Mucosa of descending colon (tissue), 3 donors: Measurements from ENCODE around the gene ARMC7. TPM values are rescaled to one million over a fixed set of nuclear protein-coding genes. Genes with fewer than 3 reads are reported as not detected.

Source experiments
- ATAC-seq: fragments of 200-7000 bp; cut with Tn5 transposase; one replicate; pipeline ENCODE4 v1.9.1; 2020; ENCODE audit warnings: mild to moderate bottlenecking, moderate library complexity
- DNase-seq, 3 donors: peaks; one replicate each; pipeline ENCODE4 v3.0.0-alpha.2; 2020
- H3K36me3 ChIP-seq: fragments of 200-600 bp; one replicate; pipeline ENCODE4 v1.8.0; 2021; ENCODE audit warnings: low read depth, mild to moderate bottlenecking
- H3K4me1 ChIP-seq: fragments of 200-600 bp; one replicate; pipeline ENCODE4 v1.8.0; 2021; ENCODE audit warnings: low read depth, mild to moderate bottlenecking
- H3K4me3 ChIP-seq: fragments of 200-600 bp; one replicate; pipeline ENCODE4 v1.8.0; 2021; ENCODE audit warnings: mild to moderate bottlenecking
- H3K9me3 ChIP-seq: fragments of 200-600 bp; one replicate; pipeline ENCODE4 v1.8.0; 2021; ENCODE audit warnings: mild to moderate bottlenecking
- intact Hi-C, 2 donors: fragments of 100-400 bp; cut with DNase I in 1 of 2; cut with micrococcal nuclease in 1 of 2; formaldehyde crosslinking; loops; one replicate each; pipeline versions ENCODE4 v1.11.0 to v1.11.1; 2022; cut with DNase I, micrococcal nuclease
- total RNA-seq, 3 donors: library from RNA; stranded (reverse); fragmentation: NEBNext Ultra II Directional in 2 of 3; extraction: Animal tissue kit (Norgen Biotek cat#: 25700) in 2 of 3; gene quantifications; one replicate each; pipeline versions ENCODE4 v1.2.1 to v1.2.4, GENCODE V29; 2021 to 2023
- TF ChIP-seq, protein P1 (sequence below): fragments of 200-600 bp; IDR thresholded peaks from one replicate; pipeline ENCODE4 v1.8.0; 2022; ENCODE audit warnings: antibody characterized with exemption, mild to moderate bottlenecking
- donor health status: DM: no; HTN: no; CAD: no; lungs with moderate emphysema.
- donor health status: DM: no; HTN: no; CAD: no.
- donor health status: DM: no; HTN: yes; CAD: no.

The ARMC7 gene
- total RNA-seq, 3 donors from 2014 or later, result 16.7 to 24.3 (median 18.3) TPM

- ATAC-seq (peak; percentile 49), DNase-seq (peak; percentile 77 to 83 (median 78))
- TF ChIP-seq, protein P1, sequence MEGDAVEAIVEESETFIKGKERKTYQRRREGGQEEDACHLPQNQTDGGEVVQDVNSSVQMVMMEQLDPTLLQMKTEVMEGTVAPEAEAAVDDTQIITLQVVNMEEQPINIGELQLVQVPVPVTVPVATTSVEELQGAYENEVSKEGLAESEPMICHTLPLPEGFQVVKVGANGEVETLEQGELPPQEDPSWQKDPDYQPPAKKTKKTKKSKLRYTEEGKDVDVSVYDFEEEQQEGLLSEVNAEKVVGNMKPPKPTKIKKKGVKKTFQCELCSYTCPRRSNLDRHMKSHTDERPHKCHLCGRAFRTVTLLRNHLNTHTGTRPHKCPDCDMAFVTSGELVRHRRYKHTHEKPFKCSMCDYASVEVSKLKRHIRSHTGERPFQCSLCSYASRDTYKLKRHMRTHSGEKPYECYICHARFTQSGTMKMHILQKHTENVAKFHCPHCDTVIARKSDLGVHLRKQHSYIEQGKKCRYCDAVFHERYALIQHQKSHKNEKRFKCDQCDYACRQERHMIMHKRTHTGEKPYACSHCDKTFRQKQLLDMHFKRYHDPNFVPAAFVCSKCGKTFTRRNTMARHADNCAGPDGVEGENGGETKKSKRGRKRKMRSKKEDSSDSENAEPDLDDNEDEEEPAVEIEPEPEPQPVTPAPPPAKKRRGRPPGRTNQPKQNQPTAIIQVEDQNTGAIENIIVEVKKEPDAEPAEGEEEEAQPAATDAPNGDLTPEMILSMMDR, result no peak
- peaks cover 86% of the 10 kb centered on the region for H3K4me1 ChIP-seq
- intact Hi-C loops, result no loop called here
- H3K4me3 ChIP-seq, result no peak overlapping the region
- H3K9me3 ChIP-seq, result no peaks in the 10 kb centered on the region
- H3K36me3 ChIP-seq, result no peaks in the 10 kb centered on the region
These were observed 17.9 kb upstream of the ARMC7 start for GRCh38 chr17:75091855-75092327.

GRCh38 chr17:75093548-75094158 lies 16.1 kb upstream of the ARMC7 start:
- TF ChIP-seq, protein P1, result no peak
- H3K4me1 ChIP-seq, result peaks cover 76% of the 10 kb centered on the region
- no peaks in the 10 kb centered on the region for H3K36me3 ChIP-seq
- H3K4me3 ChIP-seq, result no peak overlapping the region
- no peak for DNase-seq
- intact Hi-C loops, result no loop called here
- H3K9me3 ChIP-seq, result no peaks in the 10 kb centered on the region
- ATAC-seq, result no peak

GRCh38 chr17:75094871-75095399 lies 14.8 kb upstream of the ARMC7 start:
- ATAC-seq, result peak; percentile 25
- intact Hi-C loops, result no loop called here
- TF ChIP-seq, protein P1, result no peak
- Histone ChIP-seq H3K4me3 (no peak overlapping the region), H3K4me1 (peaks cover 63% of the 10 kb centered on the region), H3K9me3 (no peaks in the 10 kb centered on the region), H3K36me3 (no peaks in the 10 kb centered on the region)
- DNase-seq, result peak in 2 of 3 donors; percentile 45 to 60

DNA sequence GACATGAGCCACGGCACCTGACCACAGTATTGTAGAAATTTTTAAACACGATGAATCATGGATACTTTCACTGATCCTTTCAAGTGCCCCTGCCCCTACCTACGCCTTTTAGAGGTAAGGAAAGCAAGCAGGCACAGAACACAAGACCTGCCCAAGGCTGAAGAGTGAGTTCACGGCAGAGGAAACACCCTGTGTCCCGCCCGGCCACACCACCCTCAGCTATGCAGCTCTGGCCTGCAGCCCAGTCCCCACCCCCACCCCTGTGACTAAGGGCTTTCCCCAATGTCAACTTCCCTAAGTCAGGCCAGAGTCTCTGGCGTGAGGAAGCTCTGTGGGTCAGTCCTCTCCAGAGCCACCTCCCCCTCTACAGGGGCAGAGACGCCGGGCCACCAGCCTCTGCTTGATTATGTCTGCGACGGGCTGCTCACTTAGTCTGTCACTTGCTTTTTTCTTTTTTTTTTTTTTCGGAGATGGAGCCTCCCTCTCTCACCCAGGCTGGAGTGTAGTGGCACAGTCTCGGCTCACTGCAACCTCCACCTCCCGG lies 13.6 kb upstream of the ARMC7 start:
- no peak overlapping the region for H3K4me3 ChIP-seq
- peaks cover 51% of the 10 kb centered on the region for H3K4me1 ChIP-seq
- ATAC-seq (peak; percentile 85), DNase-seq (peak; percentile 88 to 90 (median 89))
- TF ChIP-seq, protein P1, result no peak
- H3K9me3 ChIP-seq, result no peaks in the 10 kb centered on the region
- intact Hi-C loops, result no loop called here
- peaks cover 3% of the 10 kb centered on the region for H3K36me3 ChIP-seq

- peaks cover 3% of the 10 kb centered on the region for H3K36me3 ChIP-seq
- ATAC-seq, result no peak
- H3K4me3 ChIP-seq, result no peak overlapping the region
- TF ChIP-seq, protein P1, result no peak
- DNase-seq, result no peak
- intact Hi-C loops, result no loop called here
- H3K4me1 ChIP-seq, result peaks cover 35% of the 10 kb centered on the region
- no peaks in the 10 kb centered on the region for H3K9me3 ChIP-seq
These were observed 11.9 kb upstream of the ARMC7 start for GRCh38 chr17:75097865-75098264.
